BJ (cell line): ENCODE measurements around the gene MASTL. TPM values are rescaled to one million over a fixed set of nuclear protein-coding genes. Genes with fewer than 3 reads are reported as not detected.
A peak's percentile ranks its signal among the peaks of the same experiment; 100 is the strongest.

ENCODE experiments used
- CTCF ChIA-PET: fragments of 350-600 bp; formaldehyde crosslinking; extraction: SDS; loops from one replicate; lab custom pipeline; 2021; ENCODE audit warnings: antibody characterized with exemption, inconsistent platforms; lab: Yijun Ruan, JAX
- POLR2A ChIA-PET: fragments of 300-600 bp; sonication (Branson Sonifier 250); formaldehyde crosslinking; extraction: SDS; loops from one replicate; lab custom pipeline; 2021; ENCODE audit warnings: antibody characterized with exemption; lab: Charles Lee
- DNase-seq: peaks from one replicate; pipeline ENCODE4 v3.0.0-alpha.2; 2011; ENCODE audit warnings: low read depth
- H3K27me3 ChIP-seq: 2 replicates; pipeline ENCODE4 v1.6.0; 2011; ENCODE audit warnings: low read length; ENCODE audit not compliant: control insufficient read depth, insufficient read depth
- H3K36me3 ChIP-seq: 2 replicates; pipeline ENCODE4 v1.5.1; 2011; ENCODE audit warnings: low read length; ENCODE audit not compliant: control insufficient read depth, insufficient read depth
- H3K4me3 ChIP-seq: 2 replicates; pipeline ENCODE4 v1.5.1; 2011; ENCODE audit warnings: low read depth, mild to moderate bottlenecking, control low read depth, low read length
- CTCF ChIP-seq: IDR thresholded peaks from 2 replicates; pipeline ENCODE4 v1.5.1; 2011; ENCODE audit warnings: low read depth, mild to moderate bottlenecking, control low read depth, inconsistent platforms, low read length, moderate library complexity; ENCODE audit not compliant: insufficient read depth
- polyA minus RNA-seq: library from RNA; depleted of rRNA, polyadenylated mRNA; stranded (reverse); fragments of >200 nt; gene quantifications from 2 replicates; pipeline ENCODE4 v1.2.3, GENCODE V29; 2011; rRNA and poly(A)+ RNA removed
- polyA plus RNA-seq: library from polyadenylated mRNA; depleted of rRNA; stranded (reverse); fragments of >200 nt; gene quantifications from 2 replicates; pipeline ENCODE4 v1.2.3, GENCODE V29; 2011; rRNA removed

Gene MASTL
- 3.1 and 5.5 TPM in 2 replicates for polyA plus RNA-seq
- 2.1 and 2.7 TPM in 2 replicates for polyA minus RNA-seq

- H3K36me3 ChIP-seq = peaks cover 2% of the 10 kb centered on the region; the same call in 1 of the 2 replicates
- ChIA-PET POLR2A (interaction anchor here (0.7 kb wide), 1 partner anchor 463 kb away, joined by 9 read pairs; no protein-coding TSS in a partner anchor), CTCF (no interaction called here)
- H3K4me3 ChIP-seq = peak within 1 kb of the TSS; percentile 52
- no peaks in the 10 kb centered on the region for H3K27me3 ChIP-seq
- no peak for TF ChIP-seq CTCF
- peak; percentile 55 for DNase-seq
Measured at GRCh38 chr10:27155066-27155754, at the start of gene MASTL. TSS of gene MASTL (plus strand) at chr10:27155352. CDS start at chr10:27155427, 75 bp downstream.

GRCh38 chr10:27108165-27108564 lies 47.0 kb upstream of the MASTL start:
- CTCF ChIA-PET = no interaction called here
- TF ChIP-seq CTCF = no peak
- POLR2A ChIA-PET = no interaction called here
- Histone ChIP-seq H3K27me3 (no peaks in the 10 kb centered on the region), H3K36me3 (peaks cover 5% of the 10 kb centered on the region), H3K4me3 (no peak overlapping the region)
- DNase-seq = no peak

GRCh38 chr10:27134371-27134770 lies 20.8 kb upstream of the MASTL start:
- H3K4me3 ChIP-seq = no peak overlapping the region
- no peak for TF ChIP-seq CTCF
- no peak for DNase-seq
- peaks cover 3% of the 10 kb centered on the region; the same call in 1 of the 2 replicates for H3K36me3 ChIP-seq
- POLR2A ChIA-PET = no interaction called here
- H3K27me3 ChIP-seq = no peaks in the 10 kb centered on the region
- CTCF ChIA-PET = no interaction called here

- POLR2A ChIA-PET = no interaction called here
- TF ChIP-seq CTCF = no peak
- H3K4me3 ChIP-seq = no peak overlapping the region
- H3K36me3 ChIP-seq = peaks cover 2% of the 10 kb centered on the region; the same call in 1 of the 2 replicates
- CTCF ChIA-PET = no interaction called here
- no peaks in the 10 kb centered on the region for H3K27me3 ChIP-seq
- DNase-seq = no peak
Measured at GRCh38 chr10:27138277-27138676, 16.9 kb upstream of the MASTL start.

- Histone ChIP-seq H3K27me3 (no peaks in the 10 kb centered on the region), H3K36me3 (peaks cover 12% of the 10 kb centered on the region), H3K4me3 (no peak overlapping the region)
- ChIA-PET CTCF (no interaction called here), POLR2A (no interaction called here)
- TF ChIP-seq CTCF = no peak
- DNase-seq = no peak
Measured at GRCh38 chr10:27143686-27144085, 11.5 kb upstream of the MASTL start.
